ENCODE results near the gene NHLRC4. TPM values are rescaled to one million over a fixed set of nuclear protein-coding genes. Genes with fewer than 3 reads are reported as not detected.

Gene NHLRC4
- total RNA-seq, 1 donor from 2014 or later = 0.31 TPM

DNA sequence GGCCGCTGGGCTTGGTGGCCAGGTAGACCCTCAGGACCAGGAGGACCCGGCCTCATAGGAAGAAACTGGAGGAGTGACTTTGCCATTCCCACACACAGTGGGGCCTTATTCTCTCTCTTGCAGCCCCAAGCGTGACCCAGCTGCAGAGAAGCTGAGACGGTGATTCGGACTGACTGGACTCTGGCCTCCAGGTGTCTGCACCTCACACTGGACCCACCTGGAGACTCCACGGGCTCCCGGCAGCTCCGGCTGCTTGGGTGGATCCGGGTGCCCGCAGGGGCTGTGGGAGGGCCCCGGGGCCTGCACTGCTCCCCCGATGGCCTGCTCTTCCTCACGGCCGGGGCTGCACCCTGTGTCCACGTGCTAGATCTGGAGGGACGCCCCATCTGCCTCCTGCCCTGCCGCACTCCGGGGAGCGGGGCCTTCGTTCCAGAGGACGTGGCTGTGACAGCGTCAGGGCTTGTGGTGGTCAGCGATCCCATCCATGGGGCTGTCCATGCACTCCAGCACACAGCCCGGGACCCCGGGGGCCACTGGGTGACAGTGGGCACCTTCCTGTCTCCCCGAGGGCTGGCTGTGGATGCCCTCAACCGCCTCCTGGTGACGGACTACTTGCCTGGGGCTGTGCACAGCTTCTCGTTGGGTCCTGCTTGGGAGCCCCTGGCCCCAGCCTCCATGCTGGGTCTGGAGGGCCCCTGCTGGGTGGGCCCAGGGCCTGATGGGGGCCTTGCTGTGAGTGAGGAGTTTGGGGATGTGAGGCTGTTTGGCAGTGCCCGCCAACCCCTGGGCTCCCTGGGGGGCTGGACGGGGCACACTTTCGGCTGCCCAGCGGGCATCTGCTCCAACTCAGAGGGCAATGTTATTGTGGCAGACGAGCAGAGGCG, 810 bp downstream of the NHLRC4 start:
- no peak for DNase-seq

DNA sequence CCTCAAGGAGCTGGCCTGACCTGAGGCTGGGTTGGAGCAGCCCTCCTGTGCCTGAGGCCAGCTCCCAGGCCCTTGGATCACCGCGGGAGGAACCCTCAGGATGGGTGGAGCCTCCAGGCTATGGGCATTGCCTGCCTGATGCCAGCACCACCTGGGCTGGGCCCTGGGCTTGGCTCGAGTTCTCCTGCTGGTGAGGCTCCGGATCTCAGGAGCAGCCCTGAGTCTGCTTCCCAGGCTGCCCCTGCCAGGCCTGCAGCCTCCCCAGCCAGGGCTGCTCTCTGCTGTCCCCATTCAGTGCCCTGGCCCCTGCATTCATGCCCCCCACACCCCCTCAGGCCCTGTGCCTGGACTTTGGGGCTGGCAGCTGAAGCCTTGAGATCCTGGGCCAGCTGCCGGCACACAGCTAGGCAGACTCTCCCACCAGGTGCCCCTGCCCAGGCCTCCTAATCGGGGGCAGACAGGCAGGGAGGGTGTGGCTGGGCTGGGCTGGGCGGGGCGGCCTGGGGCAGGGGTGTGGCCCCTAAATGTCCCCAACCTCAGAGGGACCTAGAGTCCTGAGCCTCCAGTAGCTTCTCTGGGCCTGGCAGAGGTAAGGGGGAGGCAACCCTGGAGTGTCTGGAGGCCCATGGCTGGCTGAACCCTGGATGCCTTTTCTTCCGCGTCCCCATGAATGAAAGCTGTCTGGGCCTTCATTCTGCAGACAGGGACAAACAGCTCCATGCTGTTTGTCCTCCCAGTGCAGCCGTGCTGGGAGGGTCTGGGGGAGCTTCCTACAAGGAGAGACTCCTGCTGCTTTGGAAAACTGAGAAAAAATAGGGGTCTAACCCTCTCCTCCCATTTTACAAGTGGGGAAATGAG, 1.8 kb downstream of the NHLRC4 start:
- no peak for DNase-seq

DNA sequence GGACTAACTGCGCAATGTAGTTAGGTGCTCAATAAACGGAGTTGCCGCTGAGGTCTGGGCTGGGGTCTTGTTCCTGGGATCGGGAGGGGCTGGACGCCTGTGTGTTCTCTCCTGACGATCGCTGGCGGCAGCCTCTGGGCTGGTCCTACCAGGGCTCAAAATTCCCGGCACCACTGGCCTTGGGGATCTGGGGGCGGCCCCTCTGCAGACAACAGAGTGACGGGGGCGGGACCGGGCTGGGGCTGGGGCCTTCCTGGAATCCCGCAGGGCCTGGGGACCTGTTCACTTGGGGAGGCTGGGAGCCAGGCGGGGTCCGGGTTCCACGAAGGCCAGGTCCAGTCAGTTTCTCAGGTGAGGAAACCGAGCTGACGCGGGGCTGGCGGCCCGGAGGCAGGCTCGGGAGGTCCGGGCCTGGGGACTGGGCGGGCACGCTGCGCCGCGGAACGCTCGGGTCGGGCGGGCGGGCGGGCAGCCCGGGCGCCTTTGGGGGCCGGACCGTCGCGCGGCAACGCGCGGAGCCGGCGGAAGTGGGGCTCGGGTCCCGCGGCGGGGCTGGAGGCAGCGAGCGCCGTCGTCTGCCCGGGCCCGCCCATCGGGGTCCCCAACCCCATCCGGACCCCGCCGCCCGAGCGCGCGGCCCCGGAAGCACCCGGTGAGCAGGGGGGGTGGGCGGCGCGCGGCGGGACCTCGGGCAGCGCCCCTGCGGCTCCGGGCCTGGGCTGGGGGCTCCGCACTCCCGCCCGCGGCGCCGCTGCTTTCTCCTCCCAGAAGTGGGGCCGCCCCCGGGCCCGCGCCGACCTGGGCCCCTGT, 2.8 kb downstream of the NHLRC4 start, which contains the start of gene PIGQ:
TSS of gene PIGQ (plus strand) at position 524 of the 810 bp plus-strand sequence. CDS start 4,107 bp downstream, outside the sequence.
- peak; percentile 57 for DNase-seq

DNA sequence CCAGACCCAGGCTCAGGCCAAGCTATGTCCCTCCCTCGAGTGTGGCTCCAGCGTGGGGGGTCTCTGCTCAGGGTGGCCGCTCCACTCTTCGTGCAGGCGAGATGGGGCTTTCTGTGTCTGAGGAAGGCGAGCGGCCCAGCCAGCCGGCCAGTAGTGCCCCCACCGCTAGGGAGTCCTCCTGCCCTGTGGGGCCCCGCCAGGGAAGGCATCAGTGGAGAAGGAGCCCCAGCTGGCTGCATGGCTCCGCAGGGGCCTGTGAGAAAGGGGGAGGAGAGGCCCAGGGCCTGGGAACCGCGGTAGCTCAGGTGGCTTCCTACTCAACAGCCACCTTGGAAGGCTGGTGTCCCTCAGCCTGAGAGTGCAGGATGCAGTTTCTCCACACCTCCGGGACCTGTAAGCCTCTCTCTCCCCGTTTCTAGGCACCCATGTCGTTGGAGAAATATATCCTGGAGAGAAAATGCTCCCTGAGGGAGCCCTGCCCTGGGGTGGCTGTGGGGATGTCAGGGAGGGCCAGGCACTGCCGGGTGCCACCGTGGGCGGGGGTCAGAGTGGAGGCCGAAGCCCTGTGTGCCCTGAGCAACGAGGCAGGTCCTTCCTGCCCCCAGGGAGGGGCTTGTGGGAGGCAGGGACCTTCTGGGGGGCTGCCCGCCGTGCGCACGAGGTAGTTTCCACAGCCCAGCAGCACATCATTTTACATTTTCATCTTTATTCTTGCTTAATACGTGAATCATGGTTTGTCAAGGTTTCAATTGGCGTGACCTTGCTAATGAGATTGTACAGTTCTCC, 6.3 kb downstream of the NHLRC4 start:
- no peak for DNase-seq

DNA sequence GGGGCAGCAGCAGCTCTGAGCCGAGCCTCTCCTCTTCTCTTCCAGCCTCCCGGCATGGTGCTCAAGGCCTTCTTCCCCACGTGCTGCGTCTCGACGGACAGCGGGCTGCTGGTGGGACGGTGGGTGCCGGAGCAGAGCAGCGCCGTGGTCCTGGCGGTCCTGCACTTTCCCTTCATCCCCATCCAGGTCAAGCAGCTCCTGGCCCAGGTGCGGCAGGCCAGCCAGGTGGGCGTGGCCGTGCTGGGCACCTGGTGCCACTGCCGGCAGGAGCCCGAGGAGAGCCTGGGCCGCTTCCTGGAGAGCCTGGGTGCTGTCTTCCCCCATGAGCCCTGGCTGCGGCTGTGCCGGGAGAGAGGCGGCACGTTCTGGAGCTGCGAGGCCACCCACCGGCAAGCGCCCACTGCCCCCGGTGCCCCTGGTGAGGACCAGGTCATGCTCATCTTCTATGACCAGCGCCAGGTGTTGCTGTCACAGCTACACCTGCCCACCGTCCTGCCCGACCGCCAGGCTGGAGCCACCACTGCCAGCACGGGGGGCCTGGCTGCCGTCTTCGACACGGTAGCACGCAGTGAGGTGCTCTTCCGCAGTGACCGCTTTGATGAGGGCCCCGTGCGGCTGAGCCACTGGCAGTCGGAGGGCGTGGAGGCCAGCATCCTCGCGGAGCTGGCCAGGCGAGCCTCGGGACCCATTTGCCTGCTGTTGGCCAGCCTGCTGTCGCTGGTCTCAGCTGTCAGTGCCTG, 7.4 kb downstream of the NHLRC4 start:
- DNase-seq = no peak

DNA sequence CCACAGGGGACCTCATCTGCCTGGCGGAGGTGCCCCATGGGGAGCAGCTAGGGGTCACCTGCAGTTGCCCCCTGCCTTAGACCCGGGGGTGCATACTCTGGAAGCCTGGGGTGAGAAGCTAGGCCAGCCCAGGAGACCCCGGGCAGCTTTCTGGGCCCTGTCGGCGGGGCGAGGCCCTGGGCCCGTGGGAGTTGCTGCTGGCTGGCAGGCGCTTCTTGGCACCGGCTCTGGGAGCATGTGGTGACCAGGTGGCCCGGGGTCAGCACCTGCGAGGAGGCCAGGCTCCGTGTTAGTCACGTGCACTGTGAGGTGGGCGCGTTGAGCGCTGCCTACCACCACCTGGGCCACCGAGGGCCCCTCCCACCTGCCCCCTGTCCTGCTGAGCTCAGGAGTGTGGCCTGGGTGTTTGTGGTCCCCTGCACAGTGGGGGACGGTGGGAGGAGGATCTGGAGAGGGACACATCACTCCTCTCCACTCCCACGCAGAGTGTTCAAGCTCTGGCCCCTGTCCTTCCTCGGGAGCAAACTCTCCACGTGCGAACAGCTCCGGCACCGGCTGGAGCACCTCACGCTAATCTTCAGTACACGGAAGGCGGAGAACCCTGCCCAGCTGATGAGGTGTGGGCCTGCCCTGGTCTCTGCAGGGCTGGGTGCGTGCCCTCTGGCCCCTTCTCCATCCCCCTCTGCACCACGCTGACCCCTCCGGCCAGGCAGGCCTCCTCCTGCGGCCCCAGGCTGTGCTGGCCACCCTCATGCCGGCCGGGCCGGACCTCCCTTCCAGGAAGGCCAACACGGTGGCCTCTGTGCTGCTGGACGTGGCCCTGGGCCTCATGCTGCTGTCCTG, 8.8 kb downstream of the NHLRC4 start:
- DNase-seq = no peak

DNA sequence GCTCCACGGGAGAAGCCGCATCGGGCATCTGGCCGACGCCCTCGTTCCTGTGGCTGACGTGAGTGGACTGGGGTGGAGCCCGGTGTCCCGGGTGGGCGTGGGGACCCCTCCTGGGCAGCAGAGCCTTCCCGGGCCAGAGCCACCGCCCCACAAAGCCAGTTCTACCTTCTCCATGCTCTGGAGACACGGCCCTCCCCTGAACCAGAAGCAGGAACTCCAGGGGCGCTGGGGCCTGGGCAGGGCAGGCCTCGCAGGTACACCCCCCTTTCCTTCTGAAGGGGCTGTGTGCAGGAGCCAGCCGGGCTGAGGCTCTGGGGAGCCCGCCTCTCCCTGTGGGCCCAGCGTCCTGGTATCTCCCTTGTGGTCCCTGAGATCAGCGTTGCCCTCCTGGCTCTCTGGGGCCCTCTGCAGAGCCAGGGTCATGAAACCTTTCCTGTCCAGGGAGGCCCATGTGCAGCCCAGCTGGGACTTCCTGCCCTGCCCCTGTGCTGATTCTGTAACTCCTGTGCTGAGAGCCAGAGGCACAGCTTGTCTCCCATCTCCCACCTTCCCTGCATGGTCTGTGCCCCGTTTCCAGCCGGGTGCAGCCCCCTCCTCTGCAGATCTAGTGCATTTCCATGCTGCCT, 9.5 kb downstream of the NHLRC4 start:
- DNase-seq = no peak

DNA sequence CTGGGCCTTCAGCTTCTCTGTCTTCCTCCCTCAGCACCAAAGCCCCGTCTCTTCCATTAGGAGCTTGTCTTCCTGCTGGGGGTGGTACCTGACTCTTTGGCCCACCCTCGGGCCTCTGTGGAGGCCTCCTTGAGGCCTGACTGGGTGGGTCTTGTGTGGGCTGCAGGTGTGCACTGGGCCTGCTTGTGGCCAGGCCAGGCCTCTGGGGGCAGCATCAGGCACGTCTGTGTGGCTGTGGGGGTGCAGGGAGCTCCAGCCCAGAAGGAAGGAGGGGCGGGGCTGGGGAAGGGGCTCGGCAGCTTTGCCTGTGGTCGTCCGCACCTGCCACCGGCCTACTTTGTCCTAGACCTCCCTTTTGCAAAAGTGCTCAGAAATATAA, 10.0 kb downstream of the NHLRC4 start:
- DNase-seq = no peak

DNA sequence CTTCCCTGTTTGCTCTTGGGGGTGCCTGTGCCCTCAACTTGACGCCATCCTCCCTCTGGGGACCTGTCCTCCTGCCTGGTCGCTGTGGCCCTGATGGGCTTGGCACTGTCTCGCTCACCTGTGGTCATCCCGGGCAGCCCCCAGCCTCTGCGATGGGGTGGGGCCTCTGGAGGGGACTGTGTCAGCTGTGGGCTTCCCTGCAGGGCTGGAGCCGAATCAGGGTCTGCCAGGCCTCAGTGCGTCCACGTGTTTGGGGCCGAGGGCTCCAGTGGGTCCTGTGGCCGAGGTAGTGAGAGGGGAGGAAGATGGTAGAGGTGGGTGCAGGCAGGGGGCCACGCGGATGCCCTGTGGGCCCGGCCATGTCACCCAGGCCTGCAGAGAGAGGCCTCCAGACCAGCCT, 11.0 kb downstream of the NHLRC4 start:
- DNase-seq = no peak

DNA sequence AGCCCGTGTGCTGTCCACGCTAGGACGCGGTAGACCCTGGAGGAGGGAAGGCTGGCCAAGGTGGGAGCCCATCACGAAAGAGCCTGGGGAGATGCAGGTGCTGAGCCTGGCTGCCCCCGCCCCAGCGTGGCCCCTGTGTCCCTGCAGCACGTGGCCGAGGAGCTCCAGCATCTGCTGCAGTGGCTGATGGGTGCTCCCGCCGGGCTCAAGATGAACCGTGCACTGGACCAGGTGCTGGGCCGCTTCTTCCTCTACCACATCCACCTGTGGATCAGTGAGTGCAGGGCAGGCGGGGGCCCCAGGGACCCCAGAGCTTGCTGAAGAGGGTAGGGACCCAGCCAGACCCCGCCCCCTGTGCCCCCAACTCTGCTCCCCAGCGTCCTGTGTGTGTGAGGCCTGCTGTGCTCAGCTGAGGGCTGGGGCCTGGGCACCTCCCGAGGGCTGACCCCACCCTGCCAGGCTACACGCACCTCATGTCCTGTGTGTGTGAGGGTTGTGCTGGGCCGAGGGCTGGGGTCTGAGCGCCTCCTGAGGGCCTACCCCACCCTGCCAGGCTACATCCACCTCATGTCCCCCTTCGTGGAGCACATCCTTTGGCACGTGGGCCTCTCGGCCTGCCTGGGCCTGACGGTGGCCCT, 11.5 kb downstream of the NHLRC4 start:
- DNase-seq = no peak

DNA sequence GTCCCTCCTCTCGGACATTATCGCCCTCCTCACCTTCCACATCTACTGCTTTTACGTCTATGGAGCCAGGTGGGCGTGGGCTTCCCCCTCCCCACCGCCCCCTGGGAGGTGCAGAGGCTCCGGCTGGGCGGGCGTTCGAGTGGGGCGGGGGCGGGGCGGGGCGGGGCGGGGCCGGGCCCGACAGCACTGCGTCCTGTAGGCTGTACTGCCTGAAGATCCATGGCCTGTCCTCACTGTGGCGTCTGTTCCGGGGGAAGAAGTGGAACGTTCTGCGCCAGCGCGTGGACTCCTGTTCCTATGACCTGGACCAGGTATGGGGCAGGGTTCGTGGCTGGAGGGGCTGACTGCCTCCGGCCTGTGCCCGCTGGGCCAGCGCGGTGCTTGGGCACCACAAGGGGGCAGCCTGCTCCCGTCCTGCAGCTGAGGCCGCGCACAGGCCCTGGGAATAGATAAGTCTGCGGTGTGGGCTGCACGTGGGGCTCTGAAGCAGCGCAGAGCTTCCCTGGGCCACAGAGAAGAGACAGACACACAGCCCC, 12.1 kb downstream of the NHLRC4 start:
- no peak for DNase-seq

DNA sequence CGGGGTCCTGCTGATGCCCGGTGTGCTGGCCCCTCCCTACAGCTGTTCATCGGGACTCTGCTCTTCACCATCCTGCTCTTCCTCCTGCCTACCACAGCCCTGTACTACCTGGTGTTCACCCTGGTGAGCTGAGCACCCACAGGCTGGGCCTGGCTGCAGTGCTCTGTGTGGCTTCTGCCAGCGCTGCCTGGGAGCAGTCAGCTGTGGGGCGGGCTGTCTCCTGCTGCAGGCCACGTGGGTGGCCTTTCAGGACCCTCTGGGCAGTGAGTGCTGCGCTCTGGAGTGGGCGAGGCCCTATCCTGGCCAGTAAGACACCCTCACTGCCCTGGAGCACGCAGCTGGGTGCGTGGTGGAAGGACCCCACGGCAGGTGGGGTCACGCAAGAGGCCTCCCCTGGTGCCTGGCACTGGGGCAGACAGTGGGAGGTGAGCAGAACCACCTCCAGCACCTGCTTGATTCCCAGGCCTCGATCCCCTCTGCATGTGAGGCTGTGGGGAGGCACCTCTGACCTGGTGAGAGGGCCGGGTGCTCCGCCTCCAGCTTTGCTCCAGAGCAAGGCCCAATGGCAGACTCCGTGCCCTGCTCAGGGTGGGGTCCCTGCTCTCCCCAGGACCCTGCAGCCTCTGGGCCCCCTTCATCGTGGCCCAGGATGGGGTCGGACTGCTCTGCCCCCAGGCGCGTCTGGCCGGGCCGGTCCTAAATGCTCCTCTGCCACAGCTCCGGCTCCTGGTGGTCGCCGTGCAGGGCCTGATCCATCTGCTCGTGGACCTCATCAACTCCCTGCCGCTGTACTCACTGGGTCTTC, 13.5 kb downstream of the NHLRC4 start:
- no peak for DNase-seq

DNA sequence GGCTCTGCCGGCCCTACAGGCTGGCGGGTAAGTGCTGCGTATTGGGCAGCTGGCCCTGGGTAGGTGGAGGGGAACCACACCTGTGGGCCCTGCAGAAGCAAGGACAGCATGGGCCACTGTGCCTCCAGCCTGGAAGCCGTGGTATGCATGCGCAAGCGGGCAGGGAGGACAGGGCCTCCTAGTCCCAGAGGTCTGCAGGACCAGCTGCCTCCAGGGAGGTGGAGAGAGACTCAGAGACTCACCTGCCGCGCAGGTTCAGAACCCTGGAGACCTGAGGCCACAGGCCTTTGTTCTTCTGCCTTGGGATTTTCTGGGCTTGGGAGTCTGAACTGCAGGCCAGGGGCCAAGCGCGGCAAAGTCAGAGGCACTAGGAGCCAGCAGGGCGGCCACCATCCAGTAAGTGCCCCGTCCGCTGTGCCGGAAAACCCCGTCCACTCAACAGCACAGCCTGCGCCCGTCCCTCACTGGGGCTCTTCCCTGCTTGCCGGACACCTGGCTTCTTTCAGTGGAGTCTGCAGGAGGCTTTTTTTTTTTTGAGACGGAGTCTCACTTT, 14.2 kb downstream of the NHLRC4 start:
- DNase-seq = no peak

DNA sequence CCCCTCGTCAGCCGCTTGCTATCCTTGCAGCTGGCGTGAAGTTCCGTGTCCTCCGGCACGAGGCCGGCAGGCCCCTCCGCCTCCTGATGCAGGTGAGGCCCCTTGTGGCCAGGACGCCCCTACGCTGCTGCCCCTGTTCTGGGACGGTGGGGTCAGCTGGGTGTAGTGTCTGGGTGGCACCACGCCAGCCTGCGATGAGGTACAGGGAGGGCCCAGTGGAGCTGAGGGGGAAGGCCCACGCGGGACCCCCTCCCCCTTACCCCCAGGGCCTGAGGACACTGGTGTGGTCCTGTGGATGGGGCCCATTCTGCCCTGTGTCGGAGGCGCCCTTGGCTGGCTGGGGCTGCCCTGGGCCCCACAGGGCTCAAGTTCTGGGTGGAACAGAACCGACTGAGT, 15.4 kb downstream of the NHLRC4 start:
- DNase-seq = no peak

DNA sequence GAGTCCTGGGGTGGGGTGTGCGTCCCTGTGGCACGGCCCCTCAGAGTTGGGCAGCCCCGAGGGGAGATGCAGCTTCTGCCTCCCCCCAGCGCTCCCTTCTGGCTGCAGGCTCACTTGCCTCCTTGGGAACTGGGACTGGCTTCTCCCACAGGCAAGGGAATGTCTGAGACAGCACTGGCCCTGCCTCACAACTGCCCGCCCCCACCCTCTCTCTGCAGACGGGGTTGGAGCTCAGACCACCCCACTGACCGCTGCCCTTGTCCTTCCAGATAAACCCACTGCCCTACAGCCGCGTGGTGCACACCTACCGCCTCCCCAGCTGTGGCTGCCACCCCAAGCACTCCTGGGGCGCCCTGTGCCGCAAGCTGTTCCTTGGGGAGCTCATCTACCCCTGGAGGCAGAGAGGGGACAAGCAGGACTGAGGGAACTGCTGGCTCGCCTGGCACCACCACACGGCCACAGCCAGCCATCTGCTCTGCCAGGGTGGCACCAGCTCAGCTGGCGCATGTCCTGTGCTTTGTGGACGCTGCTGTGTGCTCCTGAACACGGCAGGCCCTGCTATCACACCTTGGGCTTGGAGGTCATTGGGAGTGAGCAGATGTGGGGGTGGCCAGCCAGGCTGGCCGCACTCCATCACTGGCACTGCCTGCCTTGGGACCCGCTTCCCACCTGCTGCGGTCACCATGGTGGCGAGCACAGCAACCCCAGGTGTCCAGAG, 16.0 kb downstream of the NHLRC4 start:
- DNase-seq = peak; percentile 32

DNA sequence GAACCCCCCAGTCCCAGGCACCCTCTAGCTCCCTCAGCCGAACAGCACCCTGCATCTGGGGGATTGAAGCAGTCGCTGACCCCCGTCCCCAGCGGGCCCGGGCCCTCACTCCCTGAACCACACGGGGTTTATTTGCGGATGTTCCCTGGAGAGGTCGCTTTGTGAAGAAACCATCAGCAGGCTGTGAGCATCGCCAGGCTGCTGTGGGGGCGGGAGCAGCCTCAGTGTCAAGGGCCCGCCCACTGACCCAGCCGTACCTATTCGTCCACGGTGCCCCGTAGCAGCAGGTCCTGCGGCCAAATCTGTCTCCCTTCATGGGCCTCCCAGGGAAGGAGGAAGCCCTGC, 16.6 kb downstream of the NHLRC4 start:
- no peak for DNase-seq

All from occipital lobe (tissue), 2 donors.